Measurements from ENCODE around the gene MAMLD1. TPM values are rescaled to one million over a fixed set of nuclear protein-coding genes. Genes with fewer than 3 reads are reported as not detected.

The MAMLD1 gene
- total and polyA plus RNA-seq, 4 donors = 0.59 to 1.1 (median 0.76) TPM

DNA sequence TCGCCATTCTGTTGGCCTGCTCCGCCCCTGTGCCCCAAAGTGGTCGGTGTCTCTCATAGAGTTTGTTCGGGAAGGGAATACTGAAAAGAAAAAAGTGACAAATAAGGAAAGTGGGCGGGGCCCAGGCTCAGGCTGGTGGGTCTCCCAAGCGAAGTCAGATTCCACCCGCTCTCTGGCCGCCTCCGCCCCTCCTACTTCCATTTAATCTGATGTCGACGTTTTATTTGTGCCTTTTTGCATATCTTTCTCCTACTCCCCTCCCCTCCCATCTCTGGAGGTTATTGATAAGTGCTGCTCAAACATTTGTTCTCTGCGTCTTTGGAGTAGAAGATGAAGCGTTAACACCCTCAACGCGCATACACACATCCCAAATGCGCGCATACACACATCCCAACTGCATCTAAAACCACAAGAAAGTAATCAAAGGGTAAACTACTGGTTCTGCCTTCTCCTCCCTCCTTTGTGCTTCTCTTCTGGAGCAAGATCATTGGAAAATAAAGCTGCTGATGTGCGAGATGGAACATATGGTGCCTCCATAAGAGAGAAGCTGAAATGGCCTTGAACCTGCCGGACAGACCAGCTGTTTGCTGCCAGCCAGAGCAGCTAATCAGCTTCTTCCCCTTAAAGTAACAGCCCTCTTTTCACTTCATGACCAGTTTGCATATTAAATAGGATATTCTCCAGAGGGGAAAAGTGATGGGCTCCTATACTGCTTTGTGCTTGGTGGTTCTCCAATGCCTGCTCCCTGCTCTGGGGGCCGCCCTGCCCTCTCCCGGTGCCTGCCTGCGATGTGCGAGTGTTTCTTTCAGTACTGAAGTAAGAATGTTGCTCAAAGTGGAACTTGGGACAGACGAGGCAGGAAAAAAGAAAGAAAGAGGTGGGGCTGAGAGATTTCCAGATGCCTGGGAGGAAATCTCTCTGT lies 3.1 kb downstream of the MAMLD1 start:
- 14% methylated on average over 24 of the region's 24 CpGs for WGBS
- Histone ChIP-seq H3K4me3 (ENCODE audit: low read depth in 1 of 3, low read length in 3 of 3) (peak overlapping the region in 2 of 3 donors; percentile 59 to 68), H3K27me3 (ENCODE audit: control insufficient read depth in 4 of 4, insufficient read depth in 4 of 4, low read length in 3 of 4) (no peaks in the 10 kb centered on the region), H3K4me1 (ENCODE audit: control insufficient read depth in 4 of 4, insufficient read depth in 4 of 4, low read length in 3 of 4) (peaks cover 5 to 25% (median 16%) of the 10 kb centered on the region in 4 donors), H3K9ac (ENCODE audit: low read depth in 1 of 2, low read length in 2 of 2) (peak overlapping the region in 1 of 2 donors; percentile 14), H3K9me3 (ENCODE audit: control insufficient read depth in 4 of 4, low read length in 3 of 4) (no peaks in the 10 kb centered on the region), H3K27ac (ENCODE audit: low read depth in 1 of 2, low read length in 2 of 2) (peak overlapping the region; percentile 78 to 82), H3K36me3 (ENCODE audit: control insufficient read depth in 4 of 4, insufficient read depth in 3 of 4, low read depth in 1 of 4, low read length in 3 of 4) (no peaks in the 10 kb centered on the region)
- TF ChIP-seq RXRA (IDR thresholded peaks at IDR 0.05) = peak in 1 of 2 donors; percentile 18
- no peak for TF ChIP-seq RAD21 (IDR thresholded peaks at IDR 0.05)
- peak; percentile 62 for DNase-seq (ENCODE audit: low spot score)

DNA sequence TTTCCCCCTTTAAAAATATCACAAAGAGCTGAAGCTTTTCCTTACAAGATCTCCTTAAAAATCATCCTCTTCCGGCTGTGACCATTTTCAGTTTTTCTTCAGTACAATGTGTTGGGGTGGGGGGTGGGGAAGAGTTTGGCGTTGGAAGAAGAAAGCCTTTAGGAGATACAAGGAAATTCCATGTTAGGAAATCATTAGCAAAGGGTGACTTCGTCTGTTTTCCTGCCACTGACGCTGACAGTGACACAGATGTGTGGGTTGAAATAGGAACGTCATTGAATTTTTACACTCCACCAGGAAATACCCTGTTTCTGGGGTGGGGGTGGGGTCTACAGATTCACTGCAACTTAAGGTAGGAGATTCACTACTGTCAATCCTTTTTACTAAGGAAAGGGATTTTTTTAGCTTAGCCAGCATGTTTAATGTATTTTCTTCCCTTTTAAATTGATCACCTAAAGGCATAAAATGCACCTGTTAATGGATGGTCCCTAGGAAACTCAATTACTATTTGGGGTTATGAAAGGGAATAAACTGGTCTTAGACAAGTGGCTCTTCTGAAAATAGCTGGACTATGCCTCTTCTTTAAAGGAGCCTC lies 3.9 kb downstream of the MAMLD1 start:
- no peak for TF ChIP-seq RAD21 (IDR thresholded peaks at IDR 0.05)
- TF ChIP-seq, protein P1, sequence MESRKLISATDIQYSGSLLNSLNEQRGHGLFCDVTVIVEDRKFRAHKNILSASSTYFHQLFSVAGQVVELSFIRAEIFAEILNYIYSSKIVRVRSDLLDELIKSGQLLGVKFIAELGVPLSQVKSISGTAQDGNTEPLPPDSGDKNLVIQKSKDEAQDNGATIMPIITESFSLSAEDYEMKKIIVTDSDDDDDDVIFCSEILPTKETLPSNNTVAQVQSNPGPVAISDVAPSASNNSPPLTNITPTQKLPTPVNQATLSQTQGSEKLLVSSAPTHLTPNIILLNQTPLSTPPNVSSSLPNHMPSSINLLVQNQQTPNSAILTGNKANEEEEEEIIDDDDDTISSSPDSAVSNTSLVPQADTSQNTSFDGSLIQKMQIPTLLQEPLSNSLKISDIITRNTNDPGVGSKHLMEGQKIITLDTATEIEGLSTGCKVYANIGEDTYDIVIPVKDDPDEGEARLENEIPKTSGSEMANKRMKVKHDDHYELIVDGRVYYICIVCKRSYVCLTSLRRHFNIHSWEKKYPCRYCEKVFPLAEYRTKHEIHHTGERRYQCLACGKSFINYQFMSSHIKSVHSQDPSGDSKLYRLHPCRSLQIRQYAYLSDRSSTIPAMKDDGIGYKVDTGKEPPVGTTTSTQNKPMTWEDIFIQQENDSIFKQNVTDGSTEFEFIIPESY (IDR thresholded peaks at IDR 0.05) = no peak
- no peak for TF ChIP-seq SP1 (IDR thresholded peaks at IDR 0.05)
- no peak for TF ChIP-seq RXRA (IDR thresholded peaks at IDR 0.05)
- no peak for TF ChIP-seq NR2F2 (IDR thresholded peaks at IDR 0.05)
- TF ChIP-seq, protein P2, sequence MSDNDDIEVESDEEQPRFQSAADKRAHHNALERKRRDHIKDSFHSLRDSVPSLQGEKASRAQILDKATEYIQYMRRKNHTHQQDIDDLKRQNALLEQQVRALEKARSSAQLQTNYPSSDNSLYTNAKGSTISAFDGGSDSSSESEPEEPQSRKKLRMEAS (IDR thresholded peaks at IDR 0.05) = no peak
- TF ChIP-seq, protein P3, sequence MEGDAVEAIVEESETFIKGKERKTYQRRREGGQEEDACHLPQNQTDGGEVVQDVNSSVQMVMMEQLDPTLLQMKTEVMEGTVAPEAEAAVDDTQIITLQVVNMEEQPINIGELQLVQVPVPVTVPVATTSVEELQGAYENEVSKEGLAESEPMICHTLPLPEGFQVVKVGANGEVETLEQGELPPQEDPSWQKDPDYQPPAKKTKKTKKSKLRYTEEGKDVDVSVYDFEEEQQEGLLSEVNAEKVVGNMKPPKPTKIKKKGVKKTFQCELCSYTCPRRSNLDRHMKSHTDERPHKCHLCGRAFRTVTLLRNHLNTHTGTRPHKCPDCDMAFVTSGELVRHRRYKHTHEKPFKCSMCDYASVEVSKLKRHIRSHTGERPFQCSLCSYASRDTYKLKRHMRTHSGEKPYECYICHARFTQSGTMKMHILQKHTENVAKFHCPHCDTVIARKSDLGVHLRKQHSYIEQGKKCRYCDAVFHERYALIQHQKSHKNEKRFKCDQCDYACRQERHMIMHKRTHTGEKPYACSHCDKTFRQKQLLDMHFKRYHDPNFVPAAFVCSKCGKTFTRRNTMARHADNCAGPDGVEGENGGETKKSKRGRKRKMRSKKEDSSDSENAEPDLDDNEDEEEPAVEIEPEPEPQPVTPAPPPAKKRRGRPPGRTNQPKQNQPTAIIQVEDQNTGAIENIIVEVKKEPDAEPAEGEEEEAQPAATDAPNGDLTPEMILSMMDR (IDR thresholded peaks at IDR 0.05; ENCODE audit: low read depth, low read length, missing input control) = no peak
- Histone ChIP-seq H3K9me3 (ENCODE audit: control insufficient read depth in 4 of 4, low read length in 3 of 4) (no peaks in the 10 kb centered on the region), H3K36me3 (ENCODE audit: control insufficient read depth in 4 of 4, insufficient read depth in 3 of 4, low read depth in 1 of 4, low read length in 3 of 4) (no peaks in the 10 kb centered on the region), H3K4me3 (ENCODE audit: low read depth in 1 of 3, low read length in 3 of 3) (peak overlapping the region in 1 of 3 donors; percentile 68), H3K4me1 (ENCODE audit: control insufficient read depth in 4 of 4, insufficient read depth in 4 of 4, low read length in 3 of 4) (peaks cover 0 to 17% (median 9%) of the 10 kb centered on the region in 4 donors), H3K27me3 (ENCODE audit: control insufficient read depth in 4 of 4, insufficient read depth in 4 of 4, low read length in 3 of 4) (no peaks in the 10 kb centered on the region), H3K9ac (ENCODE audit: low read depth in 1 of 2, low read length in 2 of 2) (peak overlapping the region in 1 of 2 donors; percentile 14), H3K27ac (ENCODE audit: low read depth in 1 of 2, low read length in 2 of 2) (peak overlapping the region; percentile 65 to 78)
- no peak for DNase-seq (ENCODE audit: low spot score)
- 19% methylated on average over 5 of the region's 5 CpGs for WGBS

DNA sequence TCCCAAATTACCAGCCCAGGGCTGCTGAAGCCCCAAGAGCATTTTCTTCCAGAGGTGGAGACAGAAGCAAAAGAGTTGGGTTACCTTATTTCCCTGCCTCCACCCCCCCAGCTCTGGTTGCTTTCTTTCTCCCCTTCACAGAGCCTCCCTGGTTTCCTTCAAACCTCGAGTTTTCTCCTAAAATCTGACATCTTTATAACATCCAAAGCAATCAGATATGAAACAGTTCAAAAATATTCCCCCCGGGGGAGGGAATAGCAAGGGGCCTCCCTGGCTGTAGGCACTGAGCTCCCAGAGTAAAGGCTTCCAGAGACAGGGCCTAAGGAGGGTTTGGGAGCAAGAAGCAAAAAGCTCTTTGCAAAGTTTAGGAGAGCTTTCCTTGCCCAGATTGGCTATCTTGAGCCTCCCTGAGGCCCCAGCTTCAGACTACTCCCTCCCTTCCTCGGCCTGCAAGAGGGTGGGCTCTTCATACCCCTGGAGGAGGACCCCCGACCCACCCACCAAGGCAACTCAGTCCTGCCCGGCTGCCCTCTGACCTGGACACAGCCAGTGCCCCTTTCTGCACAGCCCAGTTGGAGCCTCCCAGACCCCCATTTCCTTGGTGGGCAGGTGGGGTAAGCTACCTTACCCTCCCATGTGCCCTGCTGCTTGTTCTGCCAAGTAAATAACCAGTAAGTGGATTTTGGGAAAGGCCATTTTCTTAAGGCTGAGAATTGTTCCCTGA lies 7.6 kb downstream of the MAMLD1 start:
- 84% methylated on average over 5 of the region's 5 CpGs for WGBS

More for the DNA sequence above, 7.6 kb downstream of the MAMLD1 start:
- no peak for DNase-seq (ENCODE audit: low spot score)
- Histone ChIP-seq H3K4me1 (ENCODE audit: control insufficient read depth in 4 of 4, insufficient read depth in 4 of 4, low read length in 3 of 4) (peaks cover 3 to 8% (median 5%) of the 10 kb centered on the region in 4 donors), H3K9me3 (ENCODE audit: control insufficient read depth in 4 of 4, low read length in 3 of 4) (no peaks in the 10 kb centered on the region), H3K27me3 (ENCODE audit: control insufficient read depth in 4 of 4, insufficient read depth in 4 of 4, low read length in 3 of 4) (no peaks in the 10 kb centered on the region), H3K4me3 (ENCODE audit: low read depth in 1 of 3, low read length in 3 of 3) (no peak overlapping the region), H3K27ac (ENCODE audit: low read depth in 1 of 2, low read length in 2 of 2) (no peak overlapping the region), H3K9ac (ENCODE audit: low read depth in 1 of 2, low read length in 2 of 2) (no peak overlapping the region), H3K36me3 (ENCODE audit: control insufficient read depth in 4 of 4, insufficient read depth in 3 of 4, low read depth in 1 of 4, low read length in 3 of 4) (no peaks in the 10 kb centered on the region)
- no peak for TF ChIP-seq YY1 (IDR thresholded peaks at IDR 0.05)
- TF ChIP-seq, protein P3 (IDR thresholded peaks at IDR 0.05; ENCODE audit: low read depth, low read length, missing input control) = no peak
- no peak for TF ChIP-seq SP1 (IDR thresholded peaks at IDR 0.05)
- no peak for TF ChIP-seq FOXA2 (IDR thresholded peaks at IDR 0.05)
